ENCODE results near the gene CDKN2C.

The CDKN2C gene

GRCh38 chr1:51019811-51020210 is 49.8 kb downstream of the CDKN2C start:
- TF ChIP-seq REST (IDR thresholded peaks at IDR 0.05; ENCODE audit: insufficient replicate concordance, low read depth) (no peak), POLR2AphosphoS5 (IDR thresholded peaks at IDR 0.05; ENCODE audit: low read depth) (no peak)
- no peaks in the 10 kb centered on the region for H3K27me3 ChIP-seq (ENCODE audit: insufficient read depth, poor library complexity, severe bottlenecking)
- H3K27ac ChIP-seq (replicated peaks) = no peak overlapping the region
- DNase-seq (ENCODE audit: low read depth in 1 of 2, low spot score in 1 of 2) = peak in 1 of 2 experiments; percentile 17
- no peak overlapping the region for H3K4me3 ChIP-seq (replicated peaks; ENCODE audit: insufficient read depth, low read length)
